GM18870 (cell line): ENCODE data around the gene LRTM2.

ENCODE experiments used
- ATAC-seq: cut with Tn5 transposase; IDR thresholded peaks from one replicate; pipeline ENCODE4 v1.9.1; 2021; ENCODE audit warnings: moderate library complexity; ENCODE audit not compliant: unreplicated experiment

Gene LRTM2

GRCh38 chr12:1882850-1883470 is 62.6 kb downstream of the LRTM2 start:
- no peak for ATAC-seq

- ATAC-seq = no peak
These were observed 63.1 kb downstream of the LRTM2 start for GRCh38 chr12:1883513-1883912.

GRCh38 chr12:1884651-1885050 is 64.3 kb downstream of the LRTM2 start:
- no peak for ATAC-seq

GRCh38 chr12:1885082-1885596 is 64.8 kb downstream of the LRTM2 start:
- ATAC-seq = no peak

- no peak for ATAC-seq
These were observed 65.4 kb downstream of the LRTM2 start for GRCh38 chr12:1885599-1886245.
